Left ventricle myocardium inferior (tissue), 1 donor: ENCODE measurements around the gene PNLIPRP2. TPM values are rescaled to one million over a fixed set of nuclear protein-coding genes. Genes with fewer than 3 reads are reported as not detected.

Experiments used
- DNase-seq: peaks from one replicate; pipeline ENCODE4 v3.0.0-alpha.2; 2020
- H3K27ac ChIP-seq: fragments of 200-600 bp; replicated peaks from 2 replicates; pipeline ENCODE4 v1.8.0; 2021
- H3K27me3 ChIP-seq: fragments of 200-600 bp; 2 replicates; pipeline ENCODE4 v1.8.0; 2021; ENCODE audit warnings: low read depth
- H3K36me3 ChIP-seq: fragments of 200-600 bp; 2 replicates; pipeline ENCODE4 v1.8.0; 2021
- H3K4me1 ChIP-seq: fragments of 200-600 bp; 2 replicates; pipeline ENCODE4 v1.8.0; 2021
- H3K4me3 ChIP-seq: fragments of 200-600 bp; 2 replicates; pipeline ENCODE4 v1.8.0; 2021; ENCODE audit warnings: mild to moderate bottlenecking, moderate library complexity
- H3K9me3 ChIP-seq: fragments of 200-600 bp; replicated peaks from 2 replicates; pipeline ENCODE4 v1.8.0; 2021
- intact Hi-C: fragments of 100-400 bp; cut with micrococcal nuclease; formaldehyde crosslinking; loops from one replicate; pipeline ENCODE4 v1.11.0; 2022
- total RNA-seq: library from RNA; stranded (reverse); fragmentation: NEBNext Ultra II Directional; extraction: Animal tissue kit (Norgen Biotek cat#: 25700); gene quantifications from one replicate; pipeline ENCODE4 v1.2.1, GENCODE V29; 2021
- TF ChIP-seq, protein P1 (sequence below): fragments of 200-600 bp; IDR thresholded peaks from 2 replicates; pipeline ENCODE4 v1.8.0; 2021; ENCODE audit warnings: antibody characterized with exemption, mild to moderate bottlenecking, borderline replicate concordance
- donor health status: DM: no; HTN: yes; CAD: no; lungs with severe emphysema.

PNLIPRP2 gene
- total RNA-seq, 1 donor from 2014 or later, result not detected

DNA sequence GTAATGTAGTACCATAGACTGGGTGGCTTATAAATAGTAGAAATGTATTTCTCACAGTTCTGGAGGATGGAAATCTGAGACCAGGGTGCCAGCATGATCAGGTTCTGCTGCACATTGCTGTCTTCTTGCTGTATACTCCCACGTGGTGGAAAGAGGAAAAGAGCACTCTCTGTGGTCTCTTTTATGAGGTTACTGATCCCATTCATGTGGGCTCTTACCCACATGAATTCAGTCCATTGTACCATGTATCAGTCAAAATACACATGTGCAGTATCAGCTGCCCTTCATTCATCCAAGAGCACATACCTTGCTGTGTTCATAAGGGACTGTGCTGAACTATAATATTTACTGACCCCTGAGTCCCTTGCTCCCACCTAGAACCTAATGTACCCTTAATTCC lies 17.1 kb downstream of the PNLIPRP2 start:
- Histone ChIP-seq H3K27me3 (peaks cover 10% of the 10 kb centered on the region), H3K4me3 (no peak overlapping the region), H3K4me1 (no peaks in the 10 kb centered on the region), H3K36me3 (no peaks in the 10 kb centered on the region), H3K9me3 (peaks cover 12% of the 10 kb centered on the region), H3K27ac (no peak overlapping the region)
- TF ChIP-seq, protein P1, sequence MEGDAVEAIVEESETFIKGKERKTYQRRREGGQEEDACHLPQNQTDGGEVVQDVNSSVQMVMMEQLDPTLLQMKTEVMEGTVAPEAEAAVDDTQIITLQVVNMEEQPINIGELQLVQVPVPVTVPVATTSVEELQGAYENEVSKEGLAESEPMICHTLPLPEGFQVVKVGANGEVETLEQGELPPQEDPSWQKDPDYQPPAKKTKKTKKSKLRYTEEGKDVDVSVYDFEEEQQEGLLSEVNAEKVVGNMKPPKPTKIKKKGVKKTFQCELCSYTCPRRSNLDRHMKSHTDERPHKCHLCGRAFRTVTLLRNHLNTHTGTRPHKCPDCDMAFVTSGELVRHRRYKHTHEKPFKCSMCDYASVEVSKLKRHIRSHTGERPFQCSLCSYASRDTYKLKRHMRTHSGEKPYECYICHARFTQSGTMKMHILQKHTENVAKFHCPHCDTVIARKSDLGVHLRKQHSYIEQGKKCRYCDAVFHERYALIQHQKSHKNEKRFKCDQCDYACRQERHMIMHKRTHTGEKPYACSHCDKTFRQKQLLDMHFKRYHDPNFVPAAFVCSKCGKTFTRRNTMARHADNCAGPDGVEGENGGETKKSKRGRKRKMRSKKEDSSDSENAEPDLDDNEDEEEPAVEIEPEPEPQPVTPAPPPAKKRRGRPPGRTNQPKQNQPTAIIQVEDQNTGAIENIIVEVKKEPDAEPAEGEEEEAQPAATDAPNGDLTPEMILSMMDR, result no peak
- DNase-seq, result no peak
- intact Hi-C loops, result no loop called here

DNA sequence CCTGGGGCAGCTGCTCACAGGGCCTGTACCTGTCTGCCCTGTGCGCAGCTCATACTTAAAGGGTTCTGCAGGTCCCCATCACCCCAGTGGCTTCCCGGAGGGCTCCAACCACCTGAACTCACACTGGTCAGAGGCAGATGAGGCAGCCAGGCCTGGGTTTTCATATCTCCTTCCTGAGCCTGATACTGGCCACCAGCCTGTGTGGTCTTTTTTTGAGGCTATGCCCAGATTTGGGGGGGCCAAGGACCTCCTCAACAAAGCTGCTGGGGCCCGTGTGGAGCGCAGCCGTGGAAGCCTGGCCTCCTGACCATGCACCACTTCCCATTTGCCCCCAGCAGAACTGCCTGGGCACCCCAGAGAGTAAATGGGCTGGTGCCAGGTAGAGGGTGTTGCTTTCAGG lies 25.7 kb downstream of the PNLIPRP2 start:
- peaks cover 40% of the 10 kb centered on the region for H3K27me3 ChIP-seq
- H3K4me3 ChIP-seq, result no peak overlapping the region
- H3K4me1 ChIP-seq, result no peaks in the 10 kb centered on the region
- no peak for DNase-seq
- intact Hi-C loops, result no loop called here
- no peak overlapping the region for H3K27ac ChIP-seq
- TF ChIP-seq, protein P1, result no peak
- peaks cover 26% of the 10 kb centered on the region for H3K9me3 ChIP-seq
- no peaks in the 10 kb centered on the region for H3K36me3 ChIP-seq

DNA sequence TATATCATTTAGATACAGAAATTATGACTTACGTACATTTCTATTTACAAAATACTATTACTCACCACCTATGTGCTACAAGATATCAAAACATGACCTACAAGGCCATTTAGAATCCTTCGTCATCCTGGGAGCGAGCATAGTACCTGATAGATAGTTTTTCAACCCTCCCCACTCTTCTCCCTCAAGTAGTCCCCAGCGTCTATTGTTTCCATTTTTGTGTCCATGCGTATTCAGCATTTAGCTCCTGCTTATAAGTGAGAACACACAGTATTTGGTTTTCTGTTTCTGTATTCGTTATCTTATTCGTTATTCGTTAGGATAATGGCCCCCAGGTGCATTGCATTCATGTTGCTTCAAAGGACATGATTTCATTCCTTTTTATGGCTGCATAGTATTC lies 28.1 kb downstream of the PNLIPRP2 start:
- DNase-seq, result no peak
- no peak overlapping the region for H3K27ac ChIP-seq
- H3K9me3 ChIP-seq, result peaks cover 26% of the 10 kb centered on the region
- H3K27me3 ChIP-seq, result peaks cover 26% of the 10 kb centered on the region
- no peaks in the 10 kb centered on the region for H3K4me1 ChIP-seq
- H3K4me3 ChIP-seq, result no peak overlapping the region
- TF ChIP-seq, protein P1, result no peak
- no peaks in the 10 kb centered on the region for H3K36me3 ChIP-seq
- intact Hi-C loops, result no loop called here

DNA sequence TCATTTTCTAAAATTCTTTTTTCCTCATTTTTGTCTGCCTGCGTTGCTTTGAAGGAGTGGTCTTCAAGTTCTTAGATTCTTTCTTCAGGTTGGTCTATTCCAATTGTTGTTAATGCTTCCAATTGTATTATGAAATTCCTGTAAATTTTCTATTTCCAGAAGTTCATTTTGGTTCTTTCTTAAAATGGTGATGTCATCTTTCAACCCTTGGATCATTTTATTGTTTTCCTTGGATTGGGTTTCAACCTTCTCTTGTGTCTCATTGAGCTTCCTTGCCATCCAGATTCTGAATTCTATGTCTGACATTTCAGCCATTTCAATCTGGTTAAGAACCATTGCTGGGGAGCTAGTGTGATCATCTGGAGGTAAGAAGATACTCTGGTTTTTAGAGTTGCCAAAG lies 33.1 kb downstream of the PNLIPRP2 start:
- Histone ChIP-seq H3K36me3 (no peaks in the 10 kb centered on the region), H3K4me1 (no peaks in the 10 kb centered on the region), H3K4me3 (no peak overlapping the region), H3K9me3 (peaks cover 25% of the 10 kb centered on the region), H3K27ac (no peak overlapping the region), H3K27me3 (peaks cover 40% of the 10 kb centered on the region)
- intact Hi-C loops, result no loop called here
- TF ChIP-seq, protein P1, result no peak
- DNase-seq, result no peak

DNA sequence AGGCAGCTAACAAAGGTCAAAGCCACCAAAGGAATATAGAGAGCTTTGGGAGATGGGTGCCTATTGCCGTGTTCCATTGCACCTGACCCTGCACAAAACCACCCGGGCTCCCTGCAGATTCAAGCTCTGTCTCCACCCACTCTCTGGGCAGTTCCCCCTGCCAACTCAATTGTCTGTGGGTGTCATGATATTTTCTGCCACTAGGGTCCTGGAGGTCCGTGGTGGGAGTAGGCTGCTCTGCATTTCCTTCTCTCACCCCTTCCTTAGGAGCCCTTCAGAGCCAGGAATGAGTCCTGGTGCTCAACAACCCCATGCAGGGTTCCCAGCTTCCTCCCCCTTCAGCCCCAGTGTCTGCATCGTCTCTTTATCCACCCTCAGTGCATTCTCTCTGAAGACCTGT lies 34.1 kb downstream of the PNLIPRP2 start:
- H3K27ac ChIP-seq, result no peak overlapping the region
- intact Hi-C loops, result no loop called here
- no peaks in the 10 kb centered on the region for H3K4me1 ChIP-seq
- TF ChIP-seq, protein P1, result no peak
- DNase-seq, result no peak
- H3K9me3 ChIP-seq, result peaks cover 15% of the 10 kb centered on the region
- no peak overlapping the region for H3K4me3 ChIP-seq
- H3K27me3 ChIP-seq, result peaks cover 40% of the 10 kb centered on the region
- H3K36me3 ChIP-seq, result no peaks in the 10 kb centered on the region

DNA sequence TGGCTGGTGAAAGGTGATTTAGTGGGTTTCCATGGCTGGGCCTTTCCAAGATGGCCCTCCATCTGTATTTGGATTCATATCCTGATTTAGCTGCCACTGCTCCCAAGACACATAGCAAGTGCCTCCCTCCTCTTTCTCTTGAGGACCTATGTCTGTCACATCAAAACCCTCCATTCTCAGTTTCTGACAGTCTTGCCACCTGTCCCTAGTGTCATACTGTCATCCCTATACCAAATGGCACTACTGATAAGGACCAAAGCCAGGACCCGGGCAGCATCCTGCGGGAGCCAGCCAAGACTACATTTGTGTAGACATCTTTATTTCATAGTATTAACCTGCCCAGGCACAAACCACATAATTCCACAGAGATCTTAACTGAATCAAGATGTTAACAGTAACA lies 34.8 kb downstream of the PNLIPRP2 start:
- Histone ChIP-seq H3K36me3 (no peaks in the 10 kb centered on the region), H3K9me3 (peaks cover 8% of the 10 kb centered on the region), H3K27me3 (peaks cover 40% of the 10 kb centered on the region), H3K4me3 (no peak overlapping the region), H3K27ac (no peak overlapping the region), H3K4me1 (no peaks in the 10 kb centered on the region)
- TF ChIP-seq, protein P1, result no peak
- intact Hi-C loops, result no loop called here
- DNase-seq, result no peak
